Inflammatory macrophage (primary cell): ENCODE data around the gene CEP68.
"Not testable (repeated sequence)": the region's sequence is repeated elsewhere in the genome, so short reads cannot be mapped to it uniquely, and the experiment has no call there.

ENCODE experiments used
- DNase-seq, 2 donors: peaks; one replicate each; pipeline ENCODE4 v3.0.0-alpha.2; 2020 to 2022
- total RNA-seq, 18 experiments: gene quantifications; one replicate each; lab custom pipeline; 2026; ENCODE audit warnings: mixed read lengths in 6 of 18, inconsistent platforms in 2 of 18; lab: John Stamatoyannopoulos, UW

The CEP68 gene, protein sequence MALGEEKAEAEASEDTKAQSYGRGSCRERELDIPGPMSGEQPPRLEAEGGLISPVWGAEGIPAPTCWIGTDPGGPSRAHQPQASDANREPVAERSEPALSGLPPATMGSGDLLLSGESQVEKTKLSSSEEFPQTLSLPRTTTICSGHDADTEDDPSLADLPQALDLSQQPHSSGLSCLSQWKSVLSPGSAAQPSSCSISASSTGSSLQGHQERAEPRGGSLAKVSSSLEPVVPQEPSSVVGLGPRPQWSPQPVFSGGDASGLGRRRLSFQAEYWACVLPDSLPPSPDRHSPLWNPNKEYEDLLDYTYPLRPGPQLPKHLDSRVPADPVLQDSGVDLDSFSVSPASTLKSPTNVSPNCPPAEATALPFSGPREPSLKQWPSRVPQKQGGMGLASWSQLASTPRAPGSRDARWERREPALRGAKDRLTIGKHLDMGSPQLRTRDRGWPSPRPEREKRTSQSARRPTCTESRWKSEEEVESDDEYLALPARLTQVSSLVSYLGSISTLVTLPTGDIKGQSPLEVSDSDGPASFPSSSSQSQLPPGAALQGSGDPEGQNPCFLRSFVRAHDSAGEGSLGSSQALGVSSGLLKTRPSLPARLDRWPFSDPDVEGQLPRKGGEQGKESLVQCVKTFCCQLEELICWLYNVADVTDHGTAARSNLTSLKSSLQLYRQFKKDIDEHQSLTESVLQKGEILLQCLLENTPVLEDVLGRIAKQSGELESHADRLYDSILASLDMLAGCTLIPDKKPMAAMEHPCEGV
- 2.3 to 19.3 (median 11.2) reads per million in 18 experiments for total RNA-seq

DNA sequence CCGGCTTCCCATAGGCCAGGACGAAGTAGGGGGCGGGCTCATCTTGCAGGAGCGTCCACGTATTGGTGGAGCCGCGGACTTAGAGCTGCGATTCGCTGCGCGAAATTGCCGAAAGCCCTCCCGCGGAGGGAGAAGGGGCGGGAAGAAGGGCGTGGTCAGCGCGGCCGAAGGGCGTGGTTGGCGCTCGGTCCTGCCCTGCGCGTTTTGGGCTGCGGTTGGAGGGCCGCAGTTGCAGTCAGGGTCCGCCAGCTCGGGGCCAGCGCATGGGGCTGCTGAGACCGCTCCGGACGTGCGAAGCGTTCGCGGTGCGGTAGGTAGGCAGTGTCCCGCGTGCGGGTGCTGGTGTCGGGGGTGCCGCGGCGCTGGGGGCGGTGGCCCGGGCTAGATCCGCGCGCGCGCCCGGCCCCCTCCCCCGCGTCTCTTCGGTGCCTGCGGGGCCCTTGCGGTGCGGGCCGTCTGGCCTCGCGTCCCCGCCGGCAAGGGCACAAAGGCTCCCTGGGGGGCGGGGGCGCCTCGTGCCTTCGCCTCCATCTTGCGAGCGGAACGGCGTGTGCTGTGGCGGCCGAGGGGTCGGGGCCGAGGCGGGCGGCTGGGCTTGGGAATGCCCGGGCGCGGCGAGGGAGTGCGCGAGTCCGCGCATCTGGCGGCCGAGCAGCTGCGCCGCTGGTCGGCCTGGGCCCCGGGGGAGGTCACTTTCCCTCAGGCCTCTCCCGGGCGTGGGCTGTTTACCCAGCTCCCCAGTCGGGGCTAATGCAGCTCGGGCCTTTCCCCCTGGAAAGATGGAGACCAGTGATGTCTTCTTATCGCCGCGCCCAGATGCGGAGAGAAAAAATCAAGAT is at the start of gene CEP68:
TSS of gene CEP68 (plus strand) at position 202 of the 839 bp plus-strand sequence. CDS start 13,029 bp downstream, outside the sequence.
- peak; percentile 99 for DNase-seq

DNA sequence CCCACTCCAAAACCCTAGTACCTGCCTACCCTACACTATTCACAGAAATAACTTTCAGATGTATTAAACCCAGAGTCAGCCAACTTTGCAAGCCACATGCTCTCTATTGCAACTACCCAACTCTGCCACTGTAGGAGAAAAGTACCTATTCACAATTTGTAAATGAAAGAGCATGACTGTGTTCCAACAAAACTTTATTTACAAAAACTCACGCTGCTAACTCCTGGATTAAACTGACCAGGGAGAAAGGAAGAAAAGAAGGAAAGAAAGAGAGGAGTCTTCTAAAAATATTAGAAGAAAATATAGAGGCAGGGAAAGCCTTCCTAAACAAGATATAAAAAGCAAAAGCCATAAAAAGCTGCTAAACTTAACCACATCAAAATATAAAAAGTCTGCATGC is 42.4 kb upstream of the CEP68 start:
- no peak for DNase-seq

DNA sequence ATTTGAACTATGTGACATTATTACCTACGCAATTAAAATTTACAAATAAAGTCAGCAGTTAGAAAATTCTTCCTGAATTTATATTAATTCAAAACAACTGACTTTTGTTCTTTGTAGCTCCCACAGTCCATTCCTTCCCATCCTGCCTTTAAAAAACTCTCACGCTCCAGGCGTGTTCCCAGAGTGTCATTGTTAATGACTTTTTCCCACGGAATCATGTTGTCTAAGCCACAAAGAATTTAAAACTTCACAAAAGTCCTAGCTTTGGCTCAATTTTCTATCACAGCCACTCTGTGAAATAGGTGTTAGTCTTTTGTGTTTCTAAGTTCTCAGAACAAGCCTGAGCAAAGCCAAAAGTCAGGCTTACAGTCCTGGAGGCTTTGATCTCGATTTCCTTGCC is 40.5 kb upstream of the CEP68 start:
- DNase-seq: no peak

DNA sequence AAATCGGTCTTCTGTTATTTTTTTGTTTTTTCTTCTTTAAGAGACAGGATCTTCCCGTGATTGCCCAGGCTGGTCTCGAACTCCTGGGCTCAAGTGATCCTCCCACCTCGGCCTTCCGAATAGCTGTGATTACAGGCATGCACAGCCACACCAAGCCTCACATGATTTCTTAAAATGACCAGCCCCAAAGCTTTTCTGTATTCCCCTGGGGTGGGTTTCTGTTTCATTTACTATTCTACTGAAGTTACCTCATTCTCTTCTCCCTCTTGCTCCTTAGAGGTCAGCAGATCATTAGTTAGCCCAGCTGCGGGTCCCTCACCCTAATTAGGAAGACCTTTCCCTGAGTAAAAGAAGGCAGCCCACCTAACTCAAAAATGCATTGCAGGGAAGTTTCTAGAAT is 39.4 kb upstream of the CEP68 start:
- no peak for DNase-seq

DNA sequence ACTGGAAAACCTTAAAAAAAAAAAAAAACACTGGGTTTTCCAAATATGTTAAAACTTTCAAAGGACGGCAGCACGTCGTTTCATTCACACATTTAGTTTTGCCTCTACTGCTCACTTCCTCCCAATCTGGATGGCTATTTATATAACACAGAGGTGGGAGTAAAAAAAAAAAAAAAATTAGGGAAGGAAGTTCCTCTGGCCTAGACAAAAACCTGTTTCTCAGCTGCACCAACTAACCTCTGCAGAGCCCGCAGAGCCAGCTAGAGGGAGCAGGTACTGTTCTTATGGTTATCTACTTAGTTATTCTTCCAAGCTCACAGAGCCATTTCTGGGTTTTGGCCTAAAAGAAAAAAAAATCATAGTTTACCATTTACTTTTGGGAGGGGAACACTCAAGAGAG is 38.9 kb upstream of the CEP68 start:
- DNase-seq: peak; percentile 83 to 85

DNA sequence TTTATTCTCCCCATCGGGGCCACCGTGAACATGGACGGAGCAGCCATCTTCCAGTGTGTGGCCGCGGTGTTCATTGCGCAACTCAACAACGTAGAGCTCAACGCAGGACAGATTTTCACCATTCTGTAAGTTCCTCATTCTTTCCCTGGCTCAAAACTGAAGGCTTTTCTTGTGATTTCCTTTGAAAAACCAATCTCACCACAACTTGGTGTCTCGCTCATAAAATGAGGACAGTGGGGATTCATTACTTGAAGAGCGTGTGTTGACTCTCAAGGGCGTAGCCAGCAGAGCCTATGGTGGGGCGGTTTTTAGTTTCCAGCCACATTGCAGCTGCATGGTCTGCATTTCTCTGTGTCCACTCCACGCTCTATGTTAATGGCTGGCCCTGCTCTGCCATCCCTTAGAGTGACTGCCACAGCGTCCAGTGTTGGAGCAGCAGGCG is 38.1 kb upstream of the CEP68 start:
- peak; percentile 79 to 89 for DNase-seq

DNA sequence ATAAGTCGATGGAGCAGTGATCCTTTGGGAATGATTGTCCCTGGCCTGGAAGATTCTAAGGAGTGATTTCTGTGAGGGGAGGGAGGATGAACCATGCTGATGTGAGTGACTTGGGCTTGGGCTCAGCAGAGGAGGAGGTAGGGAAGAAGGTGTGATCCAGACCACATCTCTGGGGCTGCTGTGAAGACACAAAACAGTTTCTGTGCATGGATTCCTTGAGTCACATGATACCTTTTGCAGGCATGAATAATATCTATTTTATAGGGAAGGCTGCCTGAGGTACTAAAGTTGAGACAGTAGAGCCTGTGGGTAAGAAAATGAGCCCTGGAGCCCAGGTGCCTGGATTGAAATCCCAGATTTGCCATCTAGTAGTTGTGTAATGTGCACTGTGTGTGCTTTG is 37.2 kb upstream of the CEP68 start:
- DNase-seq: no peak

DNA sequence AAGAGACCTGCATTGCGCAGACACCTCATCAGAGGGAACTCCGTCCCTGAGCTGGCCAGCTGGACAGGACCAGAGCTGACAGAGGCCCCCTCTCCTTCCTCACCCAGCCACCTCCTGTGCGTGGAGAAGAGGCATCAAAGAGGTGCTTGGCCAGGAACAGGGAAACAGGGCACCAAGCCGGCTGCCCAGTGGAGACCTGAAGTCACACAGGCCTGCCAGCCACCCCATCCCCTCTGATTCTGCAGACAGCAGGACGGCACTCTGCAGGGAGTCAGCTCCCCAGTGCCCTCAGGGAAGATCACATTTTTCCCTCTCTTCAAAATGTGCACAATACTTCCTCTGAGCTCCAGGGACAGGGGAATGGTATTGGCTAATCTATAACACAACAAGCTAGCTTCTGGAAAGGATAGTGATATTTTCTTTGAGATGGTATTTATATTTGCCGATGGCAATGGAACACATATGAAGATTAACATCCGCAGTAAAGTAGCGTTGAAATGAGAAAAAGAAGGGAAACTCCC is 36.5 kb upstream of the CEP68 start:
- DNase-seq: no peak

DNA sequence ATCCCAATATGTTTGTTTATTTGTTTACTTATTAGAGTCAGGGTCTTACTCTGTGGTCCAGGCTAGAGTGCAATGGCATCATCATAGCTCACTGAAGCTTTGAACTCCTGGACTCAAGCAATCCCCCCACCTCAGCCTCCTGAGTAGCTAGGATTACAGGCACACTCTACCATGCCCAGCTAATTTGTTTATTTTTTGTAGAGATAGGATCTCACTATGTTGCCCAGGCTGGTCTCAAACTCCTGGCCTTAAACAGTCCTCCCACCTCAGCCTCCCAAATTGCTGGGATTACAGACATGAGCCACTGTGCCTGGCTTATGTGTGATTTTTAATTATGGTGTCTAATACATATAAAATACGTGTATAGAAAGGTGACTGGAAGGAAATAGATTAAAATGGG is 36.0 kb upstream of the CEP68 start:
- DNase-seq: not testable (repeated sequence)

DNA sequence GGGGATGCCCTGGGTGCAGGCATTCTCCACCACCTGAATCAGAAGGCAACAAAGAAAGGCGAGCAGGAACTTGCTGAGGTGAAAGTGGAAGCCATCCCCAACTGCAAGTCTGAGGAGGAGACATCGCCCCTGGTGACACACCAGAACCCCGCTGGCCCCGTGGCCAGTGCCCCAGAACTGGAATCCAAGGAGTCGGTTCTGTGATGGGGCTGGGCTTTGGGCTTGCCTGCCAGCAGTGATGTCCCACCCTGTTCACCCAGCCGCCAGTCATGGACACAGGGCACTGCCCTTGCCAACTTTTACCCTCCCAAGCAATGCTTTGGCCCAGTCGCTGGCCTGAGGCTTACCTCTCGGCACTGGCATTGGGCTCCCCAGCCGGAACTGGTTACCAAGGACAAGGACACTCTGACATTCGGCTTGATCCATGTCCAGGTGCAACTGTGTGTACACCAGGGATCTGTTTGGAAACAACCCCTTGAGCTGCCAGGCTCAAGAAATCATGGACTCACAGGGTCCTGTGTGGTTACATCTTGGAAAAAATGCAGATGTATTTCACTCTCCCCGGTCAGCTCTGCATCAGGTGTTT is 35.2 kb upstream of the CEP68 start:
- DNase-seq: no peak

DNA sequence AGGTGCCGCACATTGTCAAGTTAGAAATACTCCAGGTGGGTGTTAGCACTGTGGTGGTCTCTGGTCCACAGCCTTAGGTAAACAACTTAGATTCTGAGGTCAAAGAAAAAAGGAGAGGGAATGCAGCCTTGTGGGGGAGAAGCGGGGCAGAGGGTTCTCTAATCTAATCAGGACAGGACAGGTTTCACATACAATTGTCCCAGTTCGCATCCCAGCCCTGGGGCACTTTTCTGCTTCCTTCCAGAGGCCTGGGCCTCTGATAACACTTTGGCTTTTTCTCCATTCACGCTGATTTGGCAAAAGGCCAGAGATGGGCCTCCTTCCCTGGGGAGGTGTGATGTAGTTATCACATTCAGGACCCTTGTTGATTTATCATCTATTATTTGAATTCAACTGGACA is 34.5 kb upstream of the CEP68 start:
- no peak for DNase-seq

DNA sequence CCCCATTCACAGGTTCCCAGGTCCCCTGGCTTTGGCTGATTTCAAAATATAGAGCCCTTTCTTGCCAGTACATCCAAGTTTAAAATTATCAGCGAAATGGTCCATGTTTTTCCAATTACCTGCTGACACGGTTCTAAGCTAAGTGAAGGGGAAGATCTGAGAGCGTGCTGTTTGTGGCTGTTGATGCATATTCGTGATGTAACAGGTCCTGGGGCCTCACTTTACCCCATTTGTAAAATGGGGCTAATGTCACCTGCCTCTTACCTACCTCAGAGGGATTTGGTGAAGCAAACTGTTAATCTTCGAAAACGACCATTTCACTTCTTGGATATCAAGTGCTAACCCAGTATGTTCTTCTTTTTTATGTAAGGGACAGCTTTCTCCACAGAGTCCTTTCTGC is 34.0 kb upstream of the CEP68 start:
- DNase-seq: no peak

DNA sequence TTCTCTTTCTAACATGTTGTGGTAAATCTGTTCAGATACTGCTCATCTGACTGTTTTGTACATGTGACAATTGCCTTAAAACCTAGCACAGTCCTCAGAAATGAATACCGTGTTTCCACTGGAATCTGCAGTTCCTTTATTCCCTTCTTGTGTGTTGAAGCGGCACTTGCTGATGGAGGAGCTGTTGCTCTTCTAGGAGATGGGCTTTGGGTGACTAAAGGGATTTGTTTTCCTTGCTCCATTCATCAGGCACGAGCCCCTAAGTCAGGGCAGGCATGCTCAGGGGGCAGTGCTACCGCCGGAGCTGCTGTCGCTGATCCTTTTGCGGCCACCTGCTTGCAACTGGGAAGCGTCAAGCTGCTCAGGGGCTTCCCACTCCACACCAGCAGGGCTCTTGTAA is 32.5 kb upstream of the CEP68 start:
- no peak for DNase-seq

DNA sequence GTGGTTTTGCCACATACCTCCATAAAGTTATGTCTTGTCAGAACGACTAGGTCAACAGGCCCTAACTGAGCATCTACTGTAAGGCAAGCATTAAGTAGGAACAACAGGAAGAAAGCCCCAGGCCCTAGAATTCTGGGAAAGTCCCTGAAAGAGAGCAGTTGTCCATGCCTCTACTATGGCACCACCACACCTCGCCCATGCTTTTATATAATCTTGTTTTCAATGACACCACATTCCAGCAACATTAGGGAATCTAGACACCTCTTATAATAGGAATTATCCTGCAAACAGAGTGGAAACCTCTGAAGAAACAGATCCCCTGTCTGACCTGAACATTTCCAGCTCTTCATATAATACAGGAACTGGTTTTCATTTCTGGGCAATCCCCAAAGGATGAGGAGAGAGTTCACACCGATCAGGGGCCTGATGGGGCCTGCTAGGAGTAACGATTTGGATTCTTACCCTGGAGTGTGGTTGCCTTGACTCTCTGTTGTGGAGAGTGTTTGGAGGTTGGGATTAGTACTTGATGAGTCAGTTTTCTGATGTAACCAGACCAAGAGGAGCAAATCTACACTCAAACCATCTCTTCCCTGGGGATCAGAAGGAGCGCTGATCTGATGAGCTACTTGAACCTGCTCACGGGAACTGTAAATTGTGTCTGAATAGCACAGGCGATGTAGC is 31.9 kb upstream of the CEP68 start:
- no peak for DNase-seq

DNA sequence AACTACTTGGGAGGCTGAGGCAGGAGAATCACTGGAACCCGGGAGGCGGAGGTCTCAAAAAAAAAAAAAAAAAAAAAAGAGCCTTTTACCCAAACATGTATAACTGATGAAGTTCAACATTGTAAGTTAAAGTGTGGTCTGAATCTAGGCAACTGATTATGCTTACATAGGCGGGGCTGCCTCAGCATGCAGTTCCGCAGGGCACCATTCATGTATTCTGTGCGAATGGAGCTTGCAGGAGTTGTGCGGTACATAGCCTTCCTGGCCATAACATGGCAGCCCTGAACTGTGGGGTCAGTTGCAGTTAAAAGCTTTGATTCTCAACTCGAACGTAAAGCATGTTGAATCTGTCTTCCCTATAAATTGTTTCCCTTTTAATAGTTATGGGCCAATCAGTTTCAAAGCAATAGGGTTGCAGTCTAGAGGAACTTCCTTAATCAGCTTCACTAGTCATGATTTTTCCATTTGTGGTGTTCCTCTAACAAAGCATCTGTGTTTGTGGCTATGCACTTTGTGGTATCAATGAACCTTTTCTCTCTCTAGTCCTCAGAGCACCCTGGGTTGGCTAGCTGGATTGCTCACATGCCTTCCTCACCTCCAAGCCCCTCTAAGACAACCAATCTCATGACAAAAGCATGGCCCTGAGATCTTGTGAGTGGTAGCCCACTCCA is 30.6 kb upstream of the CEP68 start:
- peak; percentile 59 to 84 for DNase-seq

DNA sequence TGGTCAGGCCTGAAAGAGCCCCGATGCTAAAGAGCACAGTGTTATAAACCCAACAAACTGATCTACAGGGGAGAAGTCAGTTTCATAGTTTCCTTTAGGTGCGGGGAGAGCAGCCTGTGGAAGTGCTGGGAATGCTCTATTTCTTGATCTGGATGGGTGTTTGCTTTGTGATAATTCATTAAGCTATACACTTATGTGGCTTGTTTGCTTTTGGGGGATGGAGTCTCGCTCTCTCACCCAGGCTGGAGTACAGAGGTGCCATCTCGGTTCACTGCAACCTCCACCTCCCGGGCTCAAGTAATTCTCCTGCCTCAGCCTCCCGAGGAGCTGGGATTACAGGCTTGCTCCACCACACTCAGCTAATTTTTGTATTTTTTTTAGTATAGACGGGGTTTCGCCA is 30.1 kb upstream of the CEP68 start:
- no peak for DNase-seq

DNA sequence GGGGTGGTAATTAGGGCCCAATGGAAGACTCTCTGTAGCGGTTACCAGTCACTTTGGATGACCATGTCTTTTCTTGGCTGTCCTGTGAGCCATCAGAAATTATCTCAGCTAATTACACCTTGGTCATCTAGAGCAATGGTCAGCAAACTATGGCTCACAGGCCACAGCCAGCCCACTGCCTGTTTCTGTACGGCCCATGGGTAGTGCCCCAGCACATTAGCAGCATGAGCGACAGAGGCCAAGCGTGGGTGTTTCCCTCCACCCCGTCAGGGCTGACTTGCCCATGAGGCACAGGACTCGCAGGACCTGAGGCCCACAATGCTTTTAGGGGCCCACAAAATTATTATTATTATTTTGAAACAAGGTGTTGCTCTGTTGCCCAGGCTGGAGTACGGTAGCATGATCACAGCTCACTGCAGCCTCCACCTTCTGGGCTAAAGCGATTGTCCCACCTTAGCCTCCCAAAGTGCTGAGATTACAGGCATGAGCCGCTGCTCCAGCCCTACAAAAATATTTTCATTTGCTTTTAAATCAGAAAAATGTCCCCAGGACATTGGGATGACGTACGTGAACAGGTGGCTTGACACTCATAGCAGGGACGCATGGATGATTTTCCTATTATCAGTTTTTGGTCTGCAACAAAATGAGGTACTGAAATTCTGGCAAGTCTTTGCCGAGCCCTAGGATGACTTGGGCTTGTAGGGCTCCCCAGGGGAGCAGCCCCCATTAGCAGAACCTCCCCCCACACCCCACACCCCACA is 29.3 kb upstream of the CEP68 start:
- peak in 1 of 2 donors; percentile 59 for DNase-seq

DNA sequence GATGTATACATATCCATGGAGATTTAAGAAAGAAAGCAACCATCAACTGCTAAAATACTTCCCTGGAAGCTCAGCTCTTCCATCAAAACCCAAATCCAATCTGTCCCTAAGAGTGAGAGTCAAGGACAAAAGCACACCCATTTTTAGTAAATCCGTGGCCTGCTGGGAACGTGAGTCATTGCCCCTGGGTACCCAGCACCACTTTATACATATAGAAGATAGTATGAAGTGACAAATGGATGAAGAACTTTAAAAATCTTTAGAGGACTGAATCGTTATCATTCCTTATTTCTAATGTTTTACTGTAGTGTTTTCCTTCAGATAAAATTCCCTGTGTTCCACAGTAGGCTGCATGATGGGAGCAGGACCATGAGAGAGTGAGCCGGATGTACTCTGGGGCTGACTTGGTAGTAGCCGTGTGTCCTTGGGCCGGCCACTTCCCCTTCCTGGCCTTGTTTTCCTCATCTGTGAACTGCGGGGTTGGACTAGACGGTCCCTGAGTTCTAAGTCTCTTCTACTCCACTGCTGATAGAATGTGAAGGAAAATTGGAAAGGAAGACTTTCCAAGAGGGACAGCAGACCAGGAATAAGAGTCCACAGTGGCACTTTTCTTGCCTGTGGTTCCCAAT is 28.5 kb upstream of the CEP68 start:
- DNase-seq: peak; percentile 43 to 62

DNA sequence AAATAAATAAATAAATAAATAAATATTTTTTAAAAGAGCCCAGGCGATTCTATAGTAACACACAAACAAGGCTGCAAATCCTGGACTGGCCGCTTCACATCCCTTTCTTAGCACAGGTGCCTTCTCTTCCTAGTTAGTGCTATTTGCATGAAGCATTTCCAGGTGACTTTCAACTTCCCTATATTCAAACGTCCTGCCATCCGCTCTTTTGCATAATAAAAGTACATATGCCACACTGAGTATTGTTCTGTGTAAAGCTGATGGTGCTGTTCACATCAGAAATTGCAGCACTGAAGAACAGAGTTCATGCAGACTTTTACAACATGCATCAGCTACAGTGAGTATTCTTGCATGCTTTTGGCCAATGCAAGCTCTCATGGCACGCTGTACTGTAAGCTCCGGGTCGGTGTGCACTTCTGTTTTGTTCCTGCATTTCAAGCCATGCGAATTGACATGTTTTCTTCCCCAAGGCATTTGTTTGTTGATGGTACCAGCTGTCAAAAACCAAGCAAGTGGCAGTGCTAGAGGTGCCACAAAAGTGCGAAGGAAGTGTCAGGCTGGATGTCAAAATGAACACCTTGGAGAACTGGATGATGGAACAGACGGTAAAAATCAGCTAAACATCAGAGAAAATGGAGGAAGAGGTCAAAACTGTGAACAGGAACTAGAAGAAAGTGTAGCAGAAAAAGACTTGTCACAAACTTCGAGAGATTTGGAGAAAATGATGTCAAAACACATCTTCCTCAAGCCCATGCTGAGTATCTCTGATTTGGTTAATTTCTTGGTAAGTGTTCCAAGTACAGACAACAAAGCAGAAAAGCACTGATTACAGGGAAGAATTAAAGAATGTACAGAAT is 25.5 kb upstream of the CEP68 start:
- no peak for DNase-seq
